ENCODE data around the gene PSME2.

- TF ChIP-seq CTCF (IDR thresholded peaks at IDR 0.05) (no peak), POLR2AphosphoS5 (IDR thresholded peaks at IDR 0.05) (no peak)
Observed at GRCh38 chr14:24115422-24116127, 30.8 kb downstream of the PSME2 start.

All from suprapubic skin (tissue), 3 donors.